ENCODE results near the gene PROSER3. TPM values are rescaled to one million over a fixed set of nuclear protein-coding genes. Genes with fewer than 3 reads are reported as not detected.

The PROSER3 gene
- total RNA-seq, 1 donor: 5.8 TPM

- no peak for DNase-seq (ENCODE audit: insufficient read length, low spot score, missing footprints)
- no peaks in the 10 kb centered on the region for H3K79me2 ChIP-seq (ENCODE audit: insufficient read depth, low read length)
- H4K20me1 ChIP-seq (ENCODE audit: insufficient read depth, low read length): peaks cover 10% of the 10 kb centered on the region
- H3K4me2 ChIP-seq (ENCODE audit: insufficient read depth, low read length): no peak overlapping the region
- TF ChIP-seq, protein P1, sequence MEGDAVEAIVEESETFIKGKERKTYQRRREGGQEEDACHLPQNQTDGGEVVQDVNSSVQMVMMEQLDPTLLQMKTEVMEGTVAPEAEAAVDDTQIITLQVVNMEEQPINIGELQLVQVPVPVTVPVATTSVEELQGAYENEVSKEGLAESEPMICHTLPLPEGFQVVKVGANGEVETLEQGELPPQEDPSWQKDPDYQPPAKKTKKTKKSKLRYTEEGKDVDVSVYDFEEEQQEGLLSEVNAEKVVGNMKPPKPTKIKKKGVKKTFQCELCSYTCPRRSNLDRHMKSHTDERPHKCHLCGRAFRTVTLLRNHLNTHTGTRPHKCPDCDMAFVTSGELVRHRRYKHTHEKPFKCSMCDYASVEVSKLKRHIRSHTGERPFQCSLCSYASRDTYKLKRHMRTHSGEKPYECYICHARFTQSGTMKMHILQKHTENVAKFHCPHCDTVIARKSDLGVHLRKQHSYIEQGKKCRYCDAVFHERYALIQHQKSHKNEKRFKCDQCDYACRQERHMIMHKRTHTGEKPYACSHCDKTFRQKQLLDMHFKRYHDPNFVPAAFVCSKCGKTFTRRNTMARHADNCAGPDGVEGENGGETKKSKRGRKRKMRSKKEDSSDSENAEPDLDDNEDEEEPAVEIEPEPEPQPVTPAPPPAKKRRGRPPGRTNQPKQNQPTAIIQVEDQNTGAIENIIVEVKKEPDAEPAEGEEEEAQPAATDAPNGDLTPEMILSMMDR (IDR thresholded peaks at IDR 0.05; ENCODE audit: extremely low read depth, low read depth, low read length): no peak
- no peaks in the 10 kb centered on the region for H3K27me3 ChIP-seq (ENCODE audit: insufficient read depth, low read length)
- H3K4me1 ChIP-seq (ENCODE audit: insufficient read depth, low read length): no peaks in the 10 kb centered on the region
- no peaks in the 10 kb centered on the region for H3K9me3 ChIP-seq (ENCODE audit: low read depth, low read length)
- no peak overlapping the region for H3K27ac ChIP-seq (ENCODE audit: low read depth, low read length)
- peaks cover 65% of the 10 kb centered on the region for H3K36me3 ChIP-seq (ENCODE audit: insufficient read depth, low read length)
- no peak overlapping the region for H2AFZ ChIP-seq (ENCODE audit: low read length)
- no peak overlapping the region for H3K4me3 ChIP-seq (ENCODE audit: insufficient read depth, low read length)
Measured at GRCh38 chr19:35731353-35731752, 26.6 kb upstream of the PROSER3 start.

GRCh38 chr19:35731779-35732405, 26.1 kb upstream of the PROSER3 start:
- no peaks in the 10 kb centered on the region for H3K27me3 ChIP-seq (ENCODE audit: insufficient read depth, low read length)
- H3K4me3 ChIP-seq (ENCODE audit: insufficient read depth, low read length): no peak overlapping the region
- no peaks in the 10 kb centered on the region for H3K9me3 ChIP-seq (ENCODE audit: low read depth, low read length)
- H3K4me2 ChIP-seq (ENCODE audit: insufficient read depth, low read length): no peak overlapping the region
- peaks cover 68% of the 10 kb centered on the region for H3K36me3 ChIP-seq (ENCODE audit: insufficient read depth, low read length)
- DNase-seq (ENCODE audit: insufficient read length, low spot score, missing footprints): peak; percentile 81
- H3K79me2 ChIP-seq (ENCODE audit: insufficient read depth, low read length): no peaks in the 10 kb centered on the region
- peaks cover 10% of the 10 kb centered on the region for H4K20me1 ChIP-seq (ENCODE audit: insufficient read depth, low read length)
- TF ChIP-seq, protein P1 (IDR thresholded peaks at IDR 0.05; ENCODE audit: extremely low read depth, low read depth, low read length): no peak
- no peak overlapping the region for H2AFZ ChIP-seq (ENCODE audit: low read length)
- H3K4me1 ChIP-seq (ENCODE audit: insufficient read depth, low read length): no peaks in the 10 kb centered on the region
- no peak overlapping the region for H3K27ac ChIP-seq (ENCODE audit: low read depth, low read length)

GRCh38 chr19:35732540-35733179, 25.3 kb upstream of the PROSER3 start:
- Histone ChIP-seq H3K4me1 (ENCODE audit: insufficient read depth, low read length) (no peaks in the 10 kb centered on the region), H3K79me2 (ENCODE audit: insufficient read depth, low read length) (no peaks in the 10 kb centered on the region), H3K4me3 (ENCODE audit: insufficient read depth, low read length) (no peak overlapping the region), H3K4me2 (ENCODE audit: insufficient read depth, low read length) (no peak overlapping the region), H3K27me3 (ENCODE audit: insufficient read depth, low read length) (no peaks in the 10 kb centered on the region), H3K9me3 (ENCODE audit: low read depth, low read length) (no peaks in the 10 kb centered on the region), H3K27ac (ENCODE audit: low read depth, low read length) (no peak overlapping the region), H4K20me1 (ENCODE audit: insufficient read depth, low read length) (peaks cover 7% of the 10 kb centered on the region), H3K36me3 (ENCODE audit: insufficient read depth, low read length) (peaks cover 69% of the 10 kb centered on the region), H2AFZ (ENCODE audit: low read length) (no peak overlapping the region)
- DNase-seq (ENCODE audit: insufficient read length, low spot score, missing footprints): peak; percentile 61
- TF ChIP-seq, protein P1 (IDR thresholded peaks at IDR 0.05; ENCODE audit: extremely low read depth, low read depth, low read length): no peak

Data from osteoblast (primary cell).